K562 (cell line): ENCODE results near the gene LYST. TPM values are rescaled to one million over a fixed set of nuclear protein-coding genes. Genes with fewer than 3 reads are reported as not detected.

ENCODE experiments used
- ATAC-seq: fragments of 200-7000 bp; cut with Tn5 transposase; 3 replicates; pipeline ENCODE4 v1.9.1; 2020; ENCODE audit warnings: moderate library complexity
- BruUV-seq: library from RNA; stranded (reverse); fragments of 400-500 nt; replicated peaks from 2 replicates; lab custom pipeline; 2021; lab: Mats Ljungman, UMichigan
- CTCF ChIA-PET: fragments of 300-600 bp; formaldehyde crosslinking; extraction: SDS; loops from one replicate; lab custom pipeline; 2021; ENCODE audit warnings: low intra/inter-chr PET ratio; lab: Yijun Ruan, JAX
- POLR2A ChIA-PET: fragments of 300-600, 350-650 bp; sonication (Branson Sonifier 250); formaldehyde crosslinking; extraction: SDS; loops from one replicate; lab custom pipeline; 2021; ENCODE audit warnings: antibody characterized with exemption, inconsistent platforms; lab: Yijun Ruan, JAX
- DNase-seq, 4 experiments: peaks; one replicate each; pipeline versions ENCODE4 v3.0.0 to v3.0.0-alpha.2; 2011 to 2018; ENCODE audit warnings: low spot score in 3 of 4, mixed read lengths in 3 of 4; ENCODE audit errors: extremely low read depth in 1 of 4
- FAIRE-seq: peaks from 2 replicates; lab custom pipeline; 2011; peaks lifted over from hg19 to GRCh38; lab: Jason Lieb, UNC
- H2AFZ ChIP-seq: 2 replicates; pipeline ENCODE4 v1.6.0; 2011; ENCODE audit warnings: low read depth, low read length, control low read depth, inconsistent platforms
- H3K27ac ChIP-seq: fragments of 200-600 bp; 3 replicates; pipeline ENCODE4 v1.8.0; 2011; ENCODE audit warnings: low read depth, mild to moderate bottlenecking, control low read depth, inconsistent platforms, low read length, moderate library complexity, mixed read lengths; ENCODE audit errors: extremely low read depth
- H3K27me3 ChIP-seq, 2 experiments: fragments of 300-600 bp in 1 of 2; 2 replicates in 1 of 2; 3 replicates in 1 of 2; pipeline versions ENCODE4 v1.6.0 to v1.8.0; 2011; ENCODE audit warnings: inconsistent platforms in 2 of 2, low read length in 2 of 2, mild to moderate bottlenecking in 1 of 2, mixed read lengths in 1 of 2, moderate library complexity in 1 of 2; ENCODE audit not compliant: control insufficient read depth in 2 of 2, insufficient read depth in 2 of 2
- H3K36me3 ChIP-seq: fragments of 300-600 bp; 3 replicates; pipeline ENCODE4 v1.8.0; 2011; ENCODE audit warnings: mild to moderate bottlenecking, low read length, inconsistent platforms; ENCODE audit not compliant: control insufficient read depth, insufficient read depth
- H3K4me1 ChIP-seq, 2 experiments: fragments of 200-600 bp in 1 of 2; replicated peaks in 1 of 2; 2 replicates in 1 of 2; 3 replicates in 1 of 2; pipeline versions ENCODE4 v1.5.1 to v1.8.0; 2011; ENCODE audit warnings: inconsistent platforms in 2 of 2, low read length in 2 of 2, mild to moderate bottlenecking in 1 of 2, mixed read lengths in 1 of 2, moderate library complexity in 1 of 2; ENCODE audit not compliant: control insufficient read depth in 2 of 2, insufficient read depth in 2 of 2
- H3K4me2 ChIP-seq: 2 replicates; pipeline ENCODE4 v1.6.1; 2011; ENCODE audit warnings: low read length, control low read depth, inconsistent platforms, mixed read lengths; ENCODE audit not compliant: insufficient read depth
- H3K4me3 ChIP-seq: fragments of 200-600 bp; sonication (generic), shearing (Covaris generic); 2 replicates; pipeline ENCODE4 v1.5.1; 2016; ENCODE audit warnings: control low read depth, inconsistent platforms
- H3K79me2 ChIP-seq: fragments of 200-600 bp; 3 replicates; pipeline ENCODE4 v1.8.0; 2011; ENCODE audit warnings: low read length, inconsistent platforms; ENCODE audit not compliant: control insufficient read depth, insufficient read depth
- H3K9ac ChIP-seq, 2 experiments: 2 replicates each; pipeline versions ENCODE4 v1.6.0 to v1.6.1; 2011; ENCODE audit warnings: low read depth in 2 of 2, low read length in 2 of 2, control low read depth in 1 of 2, inconsistent platforms in 1 of 2, mild to moderate bottlenecking in 1 of 2, mixed read lengths in 1 of 2; ENCODE audit not compliant: insufficient read depth in 1 of 2
- H3K9me1 ChIP-seq: one replicate; pipeline ENCODE4 v1.6.0; 2011; ENCODE audit warnings: inconsistent platforms, mild to moderate bottlenecking, low read length, moderate library complexity; ENCODE audit not compliant: control insufficient read depth, insufficient read depth
- H3K9me3 ChIP-seq: replicated peaks from 2 replicates; pipeline ENCODE4 v1.5.1; 2011; ENCODE audit warnings: low read depth, low read length, inconsistent platforms; ENCODE audit not compliant: control insufficient read depth, insufficient read depth
- H4K20me1 ChIP-seq: replicated peaks from 2 replicates; pipeline ENCODE4 v1.6.1; 2011; ENCODE audit warnings: low read length, inconsistent platforms, mixed read lengths; ENCODE audit not compliant: control insufficient read depth, insufficient read depth
- CBX1 ChIP-seq: sonication (generic); IDR thresholded peaks from 2 replicates; pipeline ENCODE4 v1.6.1; 2016; ENCODE audit warnings: antibody characterized with exemption, low read depth, mild to moderate bottlenecking
- CBX3 ChIP-seq, 2 experiments: IDR thresholded peaks; 1 replicate in 1 of 2; 2 replicates in 1 of 2; pipeline ENCODE4 v1.6.1; 2012; ENCODE audit warnings: inconsistent platforms in 2 of 2, low read length in 2 of 2, borderline replicate concordance in 1 of 2, control low read depth in 1 of 2
- MEIS2 ChIP-seq: fragments of 450-650 bp; IDR thresholded peaks from 2 replicates; pipeline ENCODE4 v1.6.1; 2014; ENCODE audit warnings: mild to moderate bottlenecking; ENCODE audit not compliant: partially characterized antibody
- PHTF2 ChIP-seq: fragments of 250-450 bp; sonication (Bioruptor Pico); IDR thresholded peaks from 2 replicates; pipeline ENCODE4 v1.5.0; 2021; ENCODE audit warnings: mild to moderate bottlenecking
- SRSF3 ChIP-seq: fragments of 200-400 bp; formaldehyde crosslinking; IDR thresholded peaks from 2 replicates; pipeline ENCODE4 v1.6.1; 2016; ENCODE audit warnings: mild to moderate bottlenecking, low read length, moderate library complexity; ENCODE audit not compliant: insufficient read depth
- SRSF9 ChIP-seq: fragments of 200-400 bp; formaldehyde crosslinking; IDR thresholded peaks from 2 replicates; pipeline ENCODE4 v1.6.1; 2017; ENCODE audit warnings: low read depth, low read length, borderline replicate concordance
- TAF15 ChIP-seq: fragments of 200-400 bp; formaldehyde crosslinking; IDR thresholded peaks from 2 replicates; pipeline ENCODE4 v1.6.1; 2017; ENCODE audit warnings: mild to moderate bottlenecking, low read depth, low read length, moderate library complexity
- XRCC3 ChIP-seq: fragments of 450-650 bp; IDR thresholded peaks from 2 replicates; pipeline ENCODE4 v1.6.1; 2017; ENCODE audit warnings: mild to moderate bottlenecking, moderate library complexity
- ZNF12 ChIP-seq: sonication (generic); formaldehyde crosslinking; IDR thresholded peaks from 2 replicates; pipeline ENCODE4 v1.4.0; 2020; ENCODE audit warnings: mild to moderate bottlenecking, missing genetic modification reagents
- ZNF444 ChIP-seq: fragments of 250-450 bp; sonication (Bioruptor Pico); IDR thresholded peaks from 2 replicates; pipeline ENCODE4 v1.4.0; 2020; ENCODE audit warnings: mild to moderate bottlenecking, moderate library complexity
- ZNF561 ChIP-seq: fragments of 450-650 bp; formaldehyde crosslinking; conservative IDR thresholded peaks from 2 replicates; pipeline ENCODE4 v1.4.0; 2020; ENCODE audit warnings: mild to moderate bottlenecking, moderate library complexity
- WGBS: fragments of 100-300 bp; shearing (Covaris generic); methylation state at CpG from one replicate; pipeline ENCODE4 v1.1.6; 2016; ENCODE audit warnings: low coverage, mixed read lengths; ENCODE audit not compliant: insufficient coverage; ENCODE audit errors: missing lambda C conversion rate; 5-methylcytosine and 5-hydroxymethylcytosine counted together
- in situ Hi-C: fragments of 300-500 bp; cut with MboI; formaldehyde crosslinking; loops from 4 replicates; pipeline ENCODE4 v1.15.0; 2018; ENCODE audit warnings: inconsistent platforms, mixed read lengths
- intact Hi-C: fragments of 100-400 bp; cut with micrococcal nuclease; formaldehyde crosslinking; loops from 2 replicates; pipeline ENCODE4 v1.14.2; 2022
- polyA plus RNA-seq, 8 experiments: library from polyadenylated mRNA; depleted of rRNA in 4 of 8; stranded (reverse) in 5 of 8; unstranded in 3 of 8; fragments of >200 nt; fragmentation: Nextera tagmentation in 2 of 8; fragmentation: Illumina TruSeq in 1 of 8; extraction: Ambion mirVana in 2 of 8; extraction: Trizol in 1 of 8; gene quantifications; 2 replicates each; pipeline versions ENCODE4 v1.2.1 to v1.2.3, GENCODE V29; 2011 to 2014; ENCODE audit warnings: inconsistent platforms in 1 of 8, missing spikeins in 1 of 8
- total RNA-seq, 7 experiments: library from RNA; depleted of rRNA in 6 of 7; stranded (reverse); fragments of >200 nt in 6 of 7; fragmentation: Illumina TruSeq in 2 of 7; extraction: Trizol in 2 of 7; gene quantifications; 2 replicates each; pipeline versions ENCODE4 v1.2.1 to v1.2.3, GENCODE V29; 2011 to 2021; ENCODE audit warnings: low replicate concordance in 1 of 7
- TF ChIP-seq, protein P1 (sequence below): fragments of 450-650 bp; formaldehyde crosslinking; IDR thresholded peaks from 2 replicates; pipeline ENCODE4 v1.4.0; 2022; ENCODE audit warnings: missing genetic modification characterization
- TF ChIP-seq, protein P2 (sequence below): fragments of 450-650 bp; IDR thresholded peaks from 2 replicates; pipeline ENCODE4 v1.6.1; 2014; ENCODE audit warnings: low read depth, mild to moderate bottlenecking, moderate library complexity, borderline replicate concordance

The LYST gene
- total and polyA plus RNA-seq, 9 of the 15 experiments (the other 6 are each of a cell fraction or from before 2014, with no cell fraction given): 0.73 to 2.4 (median 1.4) TPM

DNA sequence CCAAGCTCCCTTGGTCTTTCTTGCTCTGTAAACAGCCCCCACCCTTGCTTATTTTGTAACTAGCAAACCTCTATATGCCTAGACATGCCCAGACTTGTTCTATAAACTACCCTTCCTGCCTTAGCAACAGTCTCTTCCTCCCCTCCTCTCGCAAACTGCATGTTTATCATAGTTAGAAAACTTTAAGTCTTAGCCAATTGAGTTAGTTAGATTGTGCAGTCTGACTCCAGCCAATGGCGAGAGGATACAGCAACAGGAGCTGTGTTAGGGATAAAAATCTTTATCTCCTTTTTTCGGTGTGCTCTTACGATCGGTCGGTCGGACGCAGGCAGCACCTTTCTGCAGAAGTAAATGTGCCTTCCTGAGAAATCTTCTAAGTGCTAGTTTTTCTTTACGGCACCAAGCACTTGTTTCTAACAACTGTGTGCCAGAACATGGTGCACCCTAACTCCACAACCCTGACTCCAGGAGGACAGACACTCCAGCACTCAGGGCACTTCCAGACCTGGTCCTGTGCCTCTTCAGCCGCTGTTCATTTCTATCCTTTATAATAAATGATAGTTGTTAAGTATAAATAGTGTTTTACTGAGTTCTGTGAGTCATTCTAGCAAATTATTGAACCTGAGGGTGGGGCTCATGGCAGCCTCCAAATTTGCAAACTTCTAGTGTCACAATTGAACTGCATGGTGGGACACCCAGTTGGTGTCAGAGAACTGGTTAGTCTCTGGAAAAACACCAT lies 191.4 kb downstream of the LYST start:
- H3K27ac ChIP-seq: no peak overlapping the region
- H3K4me2 ChIP-seq: no peak overlapping the region
- FAIRE-seq (no peak), DNase-seq (no peak), ATAC-seq (no peak)
- no peak overlapping the region for H2AFZ ChIP-seq
- H3K4me1 ChIP-seq: no peaks in the 10 kb centered on the region
- no peaks in the 10 kb centered on the region for H3K79me2 ChIP-seq
- in situ Hi-C loops: no loop called here
- WGBS: under 1% methylated on average over 10 of the region's 10 CpGs
- no peak overlapping the region for H3K9ac ChIP-seq
- CTCF ChIA-PET: interaction anchor here (0.7 kb wide), 1 partner anchor 124 kb away, joined by 3 read pairs; no protein-coding TSS in a partner anchor
- peaks cover under 1% of the 10 kb centered on the region; the same call in 1 of the 2 replicates for H3K9me3 ChIP-seq
- intact Hi-C loops: no loop called here
- no peak overlapping the region for H3K4me3 ChIP-seq
- no peaks in the 10 kb centered on the region for H4K20me1 ChIP-seq
- H3K36me3 ChIP-seq: no peaks in the 10 kb centered on the region
- peaks cover 0 to 4% of the 10 kb centered on the region in 2 experiments; a peak in 2 of 5 replicates for H3K27me3 ChIP-seq
- BruUV-seq: no TSS peak
- no peaks in the 10 kb centered on the region for H3K9me1 ChIP-seq
- POLR2A ChIA-PET: no interaction called here
- TF ChIP-seq ZNF561 (CRISPR knock-in tag): 0 out of 2 replicates have a peak, but pooled peaks have one; percentile 29
- no peak for TF ChIP-seq ZNF444 (CRISPR knock-in tag)
- no peak for TF ChIP-seq TAF15
- TF ChIP-seq SRSF3: no peak
- no peak for TF ChIP-seq PHTF2 (CRISPR knock-in tag)
- TF ChIP-seq CBX1: no peak
- TF ChIP-seq CBX3 (IDR thresholded peaks at IDR 0.05; ENCODE audit: borderline replicate concordance in 1 of 2, low read length in 2 of 2): peak in 1 of 2 experiments; percentile 70; a peak in 1 of 3 replicates
- no peak for TF ChIP-seq SRSF9
- no peak for TF ChIP-seq XRCC3
- TF ChIP-seq ZNF12: no peak
- TF ChIP-seq, protein P1, sequence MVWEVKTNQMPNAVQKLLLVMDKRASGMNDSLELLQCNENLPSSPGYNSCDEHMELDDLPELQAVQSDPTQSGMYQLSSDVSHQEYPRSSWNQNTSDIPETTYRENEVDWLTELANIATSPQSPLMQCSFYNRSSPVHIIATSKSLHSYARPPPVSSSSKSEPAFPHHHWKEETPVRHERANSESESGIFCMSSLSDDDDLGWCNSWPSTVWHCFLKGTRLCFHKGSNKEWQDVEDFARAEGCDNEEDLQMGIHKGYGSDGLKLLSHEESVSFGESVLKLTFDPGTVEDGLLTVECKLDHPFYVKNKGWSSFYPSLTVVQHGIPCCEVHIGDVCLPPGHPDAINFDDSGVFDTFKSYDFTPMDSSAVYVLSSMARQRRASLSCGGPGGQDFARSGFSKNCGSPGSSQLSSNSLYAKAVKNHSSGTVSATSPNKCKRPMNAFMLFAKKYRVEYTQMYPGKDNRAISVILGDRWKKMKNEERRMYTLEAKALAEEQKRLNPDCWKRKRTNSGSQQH (CRISPR knock-in tag): no peak
- TF ChIP-seq MEIS2: no peak
- TF ChIP-seq, protein P2, sequence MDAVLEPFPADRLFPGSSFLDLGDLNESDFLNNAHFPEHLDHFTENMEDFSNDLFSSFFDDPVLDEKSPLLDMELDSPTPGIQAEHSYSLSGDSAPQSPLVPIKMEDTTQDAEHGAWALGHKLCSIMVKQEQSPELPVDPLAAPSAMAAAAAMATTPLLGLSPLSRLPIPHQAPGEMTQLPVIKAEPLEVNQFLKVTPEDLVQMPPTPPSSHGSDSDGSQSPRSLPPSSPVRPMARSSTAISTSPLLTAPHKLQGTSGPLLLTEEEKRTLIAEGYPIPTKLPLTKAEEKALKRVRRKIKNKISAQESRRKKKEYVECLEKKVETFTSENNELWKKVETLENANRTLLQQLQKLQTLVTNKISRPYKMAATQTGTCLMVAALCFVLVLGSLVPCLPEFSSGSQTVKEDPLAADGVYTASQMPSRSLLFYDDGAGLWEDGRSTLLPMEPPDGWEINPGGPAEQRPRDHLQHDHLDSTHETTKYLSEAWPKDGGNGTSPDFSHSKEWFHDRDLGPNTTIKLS: no peak
